ENCODE measurements around the gene PALLD.

PALLD gene

GRCh38 chr4:168908851-168909273, 412.0 kb downstream of the PALLD start:
- no peak for DNase-seq
- Mint-ChIP-seq H3K9me3 (no peaks in the 10 kb centered on the region), H3K36me3 (ENCODE audit: low read depth) (no peaks in the 10 kb centered on the region), H3K27ac (no peak overlapping the region), H3K4me3 (no peak overlapping the region), H3K4me1 (ENCODE audit: low read depth) (no peaks in the 10 kb centered on the region), H3K27me3 (no peaks in the 10 kb centered on the region)

GRCh38 chr4:168914095-168914494, 417.2 kb downstream of the PALLD start:
- Mint-ChIP-seq H3K4me3 (no peak overlapping the region), H3K9me3 (no peaks in the 10 kb centered on the region), H3K27me3 (no peaks in the 10 kb centered on the region), H3K4me1 (ENCODE audit: low read depth) (no peaks in the 10 kb centered on the region), H3K36me3 (ENCODE audit: low read depth) (no peaks in the 10 kb centered on the region), H3K27ac (no peak overlapping the region)
- no peak for DNase-seq

GRCh38 chr4:168917138-168917779, 420.4 kb downstream of the PALLD start:
- Mint-ChIP-seq H3K4me3 (no peak overlapping the region), H3K27ac (no peak overlapping the region), H3K27me3 (no peaks in the 10 kb centered on the region), H3K36me3 (ENCODE audit: low read depth) (no peaks in the 10 kb centered on the region), H3K4me1 (ENCODE audit: low read depth) (no peaks in the 10 kb centered on the region), H3K9me3 (no peaks in the 10 kb centered on the region)
- no peak for DNase-seq

- no peaks in the 10 kb centered on the region for H3K36me3 Mint-ChIP-seq (ENCODE audit: low read depth)
- no peak overlapping the region for H3K27ac Mint-ChIP-seq
These were observed 423.0 kb downstream of the PALLD start for GRCh38 chr4:168919706-168920324.

GRCh38 chr4:168920441-168921065, 423.7 kb downstream of the PALLD start:
- no peak overlapping the region for H3K27ac Mint-ChIP-seq
- no peaks in the 10 kb centered on the region for H3K27me3 Mint-ChIP-seq
- no peak overlapping the region for H3K4me3 Mint-ChIP-seq
- DNase-seq: no peak
- H3K9me3 Mint-ChIP-seq: no peaks in the 10 kb centered on the region
- H3K4me1 Mint-ChIP-seq (ENCODE audit: low read depth): no peaks in the 10 kb centered on the region
- no peaks in the 10 kb centered on the region for H3K36me3 Mint-ChIP-seq (ENCODE audit: low read depth)

More at GRCh38 chr4:168919706-168920324, 423.0 kb downstream of the PALLD start:
- no peaks in the 10 kb centered on the region for H3K4me1 Mint-ChIP-seq (ENCODE audit: low read depth)
- H3K4me3 Mint-ChIP-seq: no peak overlapping the region
- H3K9me3 Mint-ChIP-seq: no peaks in the 10 kb centered on the region
- no peak for DNase-seq
- H3K27me3 Mint-ChIP-seq: no peaks in the 10 kb centered on the region

- Mint-ChIP-seq H3K4me1 (ENCODE audit: low read depth) (no peaks in the 10 kb centered on the region), H3K27ac (no peak overlapping the region), H3K4me3 (no peak overlapping the region), H3K27me3 (no peaks in the 10 kb centered on the region), H3K36me3 (ENCODE audit: low read depth) (no peaks in the 10 kb centered on the region), H3K9me3 (no peaks in the 10 kb centered on the region)
- DNase-seq: peak; percentile 32
These were observed 426.8 kb downstream of the PALLD start for GRCh38 chr4:168923526-168924194.

GRCh38 chr4:168924667-168925066, 427.8 kb downstream of the PALLD start:
- no peak for DNase-seq
- Mint-ChIP-seq H3K36me3 (ENCODE audit: low read depth) (no peaks in the 10 kb centered on the region), H3K9me3 (no peaks in the 10 kb centered on the region), H3K4me1 (ENCODE audit: low read depth) (no peaks in the 10 kb centered on the region), H3K4me3 (no peak overlapping the region), H3K27ac (no peak overlapping the region), H3K27me3 (no peaks in the 10 kb centered on the region)

GRCh38 chr4:168925789-168926490, 429.1 kb downstream of the PALLD start:
- no peak overlapping the region for H3K27ac Mint-ChIP-seq
- H3K9me3 Mint-ChIP-seq: no peaks in the 10 kb centered on the region
- no peak for DNase-seq
- H3K36me3 Mint-ChIP-seq (ENCODE audit: low read depth): no peaks in the 10 kb centered on the region
- no peak overlapping the region for H3K4me3 Mint-ChIP-seq
- no peaks in the 10 kb centered on the region for H3K27me3 Mint-ChIP-seq
- no peaks in the 10 kb centered on the region for H3K4me1 Mint-ChIP-seq (ENCODE audit: low read depth)

GRCh38 chr4:168928346-168928745, 431.5 kb downstream of the PALLD start:
- Mint-ChIP-seq H3K27me3 (no peaks in the 10 kb centered on the region), H3K36me3 (ENCODE audit: low read depth) (peaks cover 9% of the 10 kb centered on the region), H3K4me1 (ENCODE audit: low read depth) (no peaks in the 10 kb centered on the region)

GRCh38 chr4:168928875-168929274, 432.0 kb downstream of the PALLD start:
- no peak for DNase-seq

More at GRCh38 chr4:168928346-168928745, 431.5 kb downstream of the PALLD start:
- no peak overlapping the region for H3K27ac Mint-ChIP-seq
- no peak overlapping the region for H3K4me3 Mint-ChIP-seq
- DNase-seq: no peak
- H3K9me3 Mint-ChIP-seq: peaks cover 21% of the 10 kb centered on the region

GRCh38 chr4:168930413-168931196, 433.8 kb downstream of the PALLD start:
- no peaks in the 10 kb centered on the region for H3K27me3 Mint-ChIP-seq
- no peaks in the 10 kb centered on the region for H3K4me1 Mint-ChIP-seq (ENCODE audit: low read depth)
- H3K36me3 Mint-ChIP-seq (ENCODE audit: low read depth): peaks cover 12% of the 10 kb centered on the region
- no peak overlapping the region for H3K27ac Mint-ChIP-seq
- H3K4me3 Mint-ChIP-seq: no peak overlapping the region
- DNase-seq: no peak
- peaks cover 28% of the 10 kb centered on the region for H3K9me3 Mint-ChIP-seq

More at GRCh38 chr4:168928875-168929274, 432.0 kb downstream of the PALLD start:
- Mint-ChIP-seq H3K9me3 (peaks cover 26% of the 10 kb centered on the region), H3K36me3 (ENCODE audit: low read depth) (peaks cover 9% of the 10 kb centered on the region), H3K27me3 (no peaks in the 10 kb centered on the region), H3K4me3 (no peak overlapping the region), H3K27ac (no peak overlapping the region), H3K4me1 (ENCODE audit: low read depth) (no peaks in the 10 kb centered on the region)

- no peaks in the 10 kb centered on the region for H3K27me3 Mint-ChIP-seq
- H3K36me3 Mint-ChIP-seq (ENCODE audit: low read depth): peaks cover 12% of the 10 kb centered on the region
- H3K4me3 Mint-ChIP-seq: no peak overlapping the region
- H3K27ac Mint-ChIP-seq: no peak overlapping the region
- peaks cover 28% of the 10 kb centered on the region for H3K9me3 Mint-ChIP-seq
- no peaks in the 10 kb centered on the region for H3K4me1 Mint-ChIP-seq (ENCODE audit: low read depth)
- DNase-seq: no peak
These were observed 434.4 kb downstream of the PALLD start for GRCh38 chr4:168931215-168931650.

- peaks cover 21% of the 10 kb centered on the region for H3K36me3 Mint-ChIP-seq (ENCODE audit: low read depth)
- peaks cover 36% of the 10 kb centered on the region for H3K9me3 Mint-ChIP-seq
- no peaks in the 10 kb centered on the region for H3K27me3 Mint-ChIP-seq
- H3K4me3 Mint-ChIP-seq: no peak overlapping the region
- H3K27ac Mint-ChIP-seq: no peak overlapping the region
- H3K4me1 Mint-ChIP-seq (ENCODE audit: low read depth): no peaks in the 10 kb centered on the region
- no peak for DNase-seq
These were observed 435.3 kb downstream of the PALLD start for GRCh38 chr4:168932138-168932537.

GRCh38 chr4:168933423-168933822, 436.6 kb downstream of the PALLD start:
- H3K4me3 Mint-ChIP-seq: no peak overlapping the region
- no peaks in the 10 kb centered on the region for H3K27me3 Mint-ChIP-seq
- no peaks in the 10 kb centered on the region for H3K4me1 Mint-ChIP-seq (ENCODE audit: low read depth)
- H3K27ac Mint-ChIP-seq: no peak overlapping the region
- no peak for DNase-seq
- H3K9me3 Mint-ChIP-seq: peaks cover 47% of the 10 kb centered on the region
- peaks cover 26% of the 10 kb centered on the region for H3K36me3 Mint-ChIP-seq (ENCODE audit: low read depth)
